Measurements from ENCODE around the gene PDGFC.

PDGFC gene

GRCh38 chr4:157004279-157005161 is 32.9 kb upstream of the PDGFC start:
- Histone ChIP-seq H3K27ac (ENCODE audit: low read length) (no peak overlapping the region), H3K9ac (ENCODE audit: low read depth, low read length) (no peak overlapping the region), H3K4me3 (ENCODE audit: low read length) (no peak overlapping the region), H3K4me1 (ENCODE audit: insufficient read depth, low read length) (no peaks in the 10 kb centered on the region; the same call in 1 of the 2 replicates), H3K9me3 (ENCODE audit: insufficient read depth, low read depth, low read length) (no peaks in the 10 kb centered on the region), H3K27me3 (ENCODE audit: insufficient read depth, low read length) (no peaks in the 10 kb centered on the region), H3K36me3 (ENCODE audit: insufficient read depth, low read depth, low read length) (no peaks in the 10 kb centered on the region)

DNA sequence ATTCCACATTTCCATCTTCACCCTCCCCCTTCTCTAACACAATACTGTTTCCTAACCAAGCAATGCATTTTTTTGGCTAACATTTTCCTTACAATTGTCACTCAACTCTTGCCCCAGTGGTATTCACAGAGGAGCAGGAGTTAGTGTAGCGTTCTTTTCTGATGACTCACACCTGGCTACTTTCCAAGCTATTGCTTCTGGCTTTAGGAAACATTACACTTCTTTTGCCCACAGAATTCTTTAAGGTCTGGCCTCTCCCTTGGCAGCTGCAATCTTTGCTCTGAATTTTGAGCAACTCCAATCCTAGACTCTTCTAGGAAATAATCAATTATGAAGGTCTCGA is 27.5 kb upstream of the PDGFC start:
- Histone ChIP-seq H3K4me3 (ENCODE audit: low read length) (no peak overlapping the region), H3K9me3 (ENCODE audit: insufficient read depth, low read depth, low read length) (peaks cover 11% of the 10 kb centered on the region), H3K9ac (ENCODE audit: low read depth, low read length) (no peak overlapping the region), H3K27me3 (ENCODE audit: insufficient read depth, low read length) (no peaks in the 10 kb centered on the region), H3K27ac (ENCODE audit: low read length) (no peak overlapping the region), H3K36me3 (ENCODE audit: insufficient read depth, low read depth, low read length) (no peaks in the 10 kb centered on the region), H3K4me1 (ENCODE audit: insufficient read depth, low read length) (peaks cover 4% of the 10 kb centered on the region; the same call in 1 of the 2 replicates)

DNA sequence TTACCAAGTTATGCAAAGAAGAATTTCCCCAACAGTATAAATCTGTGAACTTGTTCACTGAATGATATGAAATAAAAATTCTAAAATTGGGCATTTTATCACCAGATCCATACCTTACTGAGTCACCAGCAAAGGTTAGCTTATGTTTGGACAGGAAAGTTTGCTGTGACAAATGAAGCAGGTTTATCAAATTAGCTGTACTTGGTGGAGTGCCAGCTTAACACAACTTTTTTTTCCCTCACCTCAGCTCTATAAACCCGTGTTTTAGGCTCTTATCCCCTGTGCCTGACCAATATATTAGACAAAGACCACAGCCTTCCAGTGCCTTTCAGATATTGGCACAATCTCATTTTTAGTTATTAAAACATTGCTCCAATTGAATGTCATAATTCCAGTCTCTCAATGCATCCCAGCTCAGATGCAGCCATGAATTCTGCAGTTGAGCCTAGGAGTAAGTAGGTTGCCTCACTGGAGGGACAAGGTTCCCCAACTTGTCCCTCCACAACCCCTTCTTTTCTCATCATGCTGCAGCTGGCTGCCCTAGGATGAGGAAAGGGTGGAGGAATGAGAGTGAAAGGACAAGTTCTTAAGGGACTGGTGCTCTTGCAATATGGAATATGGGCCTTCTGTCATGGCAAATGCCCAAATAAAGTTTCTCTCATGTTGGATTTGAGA is 27.0 kb upstream of the PDGFC start:
- H3K36me3 ChIP-seq (ENCODE audit: insufficient read depth, low read depth, low read length): no peaks in the 10 kb centered on the region
- H3K27me3 ChIP-seq (ENCODE audit: insufficient read depth, low read length): no peaks in the 10 kb centered on the region
- H3K9me3 ChIP-seq (ENCODE audit: insufficient read depth, low read depth, low read length): peaks cover 11% of the 10 kb centered on the region
- no peak overlapping the region for H3K4me3 ChIP-seq (ENCODE audit: low read length)
- peaks cover 4% of the 10 kb centered on the region; the same call in 1 of the 2 replicates for H3K4me1 ChIP-seq (ENCODE audit: insufficient read depth, low read length)
- no peak overlapping the region for H3K27ac ChIP-seq (ENCODE audit: low read length)
- H3K9ac ChIP-seq (ENCODE audit: low read depth, low read length): no peak overlapping the region

DNA sequence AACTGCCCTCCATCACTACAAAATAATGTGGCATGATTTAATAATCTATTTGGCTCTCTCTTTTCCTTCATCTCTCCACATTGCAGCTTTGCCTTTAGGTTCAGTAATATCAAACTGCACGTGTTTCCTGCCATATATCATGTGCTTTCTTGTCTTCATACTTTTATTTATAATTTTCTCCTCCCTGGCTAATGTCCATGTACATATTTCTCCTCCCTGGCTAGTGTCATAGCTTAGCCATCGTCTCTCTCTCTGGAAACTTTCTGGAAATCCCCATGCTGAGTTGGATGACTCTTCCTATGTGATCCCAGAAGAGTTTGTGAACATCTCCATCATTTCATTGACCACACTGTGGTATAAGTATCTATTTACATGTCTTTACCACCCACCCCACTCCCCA is 21.3 kb upstream of the PDGFC start:
- no peak overlapping the region for H3K27ac ChIP-seq (ENCODE audit: low read length)

GRCh38 chr4:156991161-156991560 is 19.6 kb upstream of the PDGFC start:
- no peak overlapping the region for H3K27ac ChIP-seq (ENCODE audit: low read length)

More for the DNA sequence above, 21.3 kb upstream of the PDGFC start:
- no peaks in the 10 kb centered on the region for H3K4me1 ChIP-seq (ENCODE audit: insufficient read depth, low read length)
- H3K27me3 ChIP-seq (ENCODE audit: insufficient read depth, low read length): no peaks in the 10 kb centered on the region
- H3K9me3 ChIP-seq (ENCODE audit: insufficient read depth, low read depth, low read length): peaks cover 15% of the 10 kb centered on the region
- H3K4me3 ChIP-seq (ENCODE audit: low read length): no peak overlapping the region
- H3K9ac ChIP-seq (ENCODE audit: low read depth, low read length): no peak overlapping the region
- H3K36me3 ChIP-seq (ENCODE audit: insufficient read depth, low read depth, low read length): no peaks in the 10 kb centered on the region

DNA sequence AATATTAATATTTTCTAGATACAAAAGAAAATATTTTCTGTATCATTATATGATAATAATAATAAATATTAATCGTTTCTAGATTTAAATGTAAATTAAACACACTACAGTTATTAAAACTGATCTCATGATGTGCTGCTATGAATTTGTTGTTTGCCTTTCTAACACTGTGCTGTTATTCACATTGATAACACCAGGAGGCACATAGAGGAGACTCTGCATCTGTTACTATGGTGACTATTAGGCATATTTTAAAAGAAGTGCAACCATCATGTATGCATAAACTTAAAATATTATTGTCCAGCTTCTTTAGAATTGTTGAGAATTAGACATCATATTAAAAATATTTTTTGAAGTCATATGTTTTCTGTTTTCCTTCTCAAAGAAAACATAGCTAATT is 11.8 kb upstream of the PDGFC start:
- no peaks in the 10 kb centered on the region for H3K36me3 ChIP-seq (ENCODE audit: insufficient read depth, low read depth, low read length)
- no peaks in the 10 kb centered on the region for H3K27me3 ChIP-seq (ENCODE audit: insufficient read depth, low read length)
- no peak overlapping the region for H3K4me3 ChIP-seq (ENCODE audit: low read length)
- no peaks in the 10 kb centered on the region for H3K4me1 ChIP-seq (ENCODE audit: insufficient read depth, low read length)
- no peaks in the 10 kb centered on the region; the same call in 1 of the 2 replicates for H3K9me3 ChIP-seq (ENCODE audit: insufficient read depth, low read depth, low read length)
- no peak overlapping the region for H3K9ac ChIP-seq (ENCODE audit: low read depth, low read length)
- H3K27ac ChIP-seq (ENCODE audit: low read length): no peak overlapping the region

More at GRCh38 chr4:156991161-156991560, 19.6 kb upstream of the PDGFC start:
- Histone ChIP-seq H3K4me3 (ENCODE audit: low read length) (no peak overlapping the region), H3K27me3 (ENCODE audit: insufficient read depth, low read length) (no peaks in the 10 kb centered on the region), H3K36me3 (ENCODE audit: insufficient read depth, low read depth, low read length) (no peaks in the 10 kb centered on the region), H3K9ac (ENCODE audit: low read depth, low read length) (no peak overlapping the region), H3K4me1 (ENCODE audit: insufficient read depth, low read length) (no peaks in the 10 kb centered on the region), H3K9me3 (ENCODE audit: insufficient read depth, low read depth, low read length) (peaks cover 5% of the 10 kb centered on the region; the same call in 1 of the 2 replicates)

DNA sequence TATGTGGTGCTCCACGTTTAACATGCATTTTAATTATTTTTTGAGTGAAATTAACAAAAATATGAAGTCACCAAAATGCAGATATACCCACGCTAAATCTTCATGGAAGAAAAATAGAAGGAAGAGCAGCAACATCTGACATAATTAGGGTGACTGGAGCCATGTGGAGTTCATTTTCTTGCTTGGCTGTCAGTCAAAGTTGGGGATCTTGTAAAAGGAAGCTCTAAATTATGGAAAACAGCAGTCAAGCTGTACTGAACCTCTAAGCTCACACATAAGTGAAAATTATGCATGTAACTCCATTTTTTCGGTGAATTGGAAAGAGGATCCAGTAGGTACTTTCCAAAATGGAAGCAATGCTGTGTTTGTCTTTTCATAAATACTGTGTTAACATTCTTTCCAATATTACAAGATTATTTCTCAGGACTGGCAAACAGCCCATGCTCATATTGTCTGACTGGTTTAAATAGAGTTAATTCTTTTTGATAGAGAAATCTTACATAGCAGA is 9.7 kb upstream of the PDGFC start:
- Histone ChIP-seq H3K4me3 (ENCODE audit: low read length) (no peak overlapping the region), H3K4me1 (ENCODE audit: insufficient read depth, low read length) (peaks cover 10% of the 10 kb centered on the region), H3K27ac (ENCODE audit: low read length) (no peak overlapping the region), H3K27me3 (ENCODE audit: insufficient read depth, low read length) (no peaks in the 10 kb centered on the region), H3K9me3 (ENCODE audit: insufficient read depth, low read depth, low read length) (no peaks in the 10 kb centered on the region), H3K9ac (ENCODE audit: low read depth, low read length) (no peak overlapping the region), H3K36me3 (ENCODE audit: insufficient read depth, low read depth, low read length) (no peaks in the 10 kb centered on the region)

DNA sequence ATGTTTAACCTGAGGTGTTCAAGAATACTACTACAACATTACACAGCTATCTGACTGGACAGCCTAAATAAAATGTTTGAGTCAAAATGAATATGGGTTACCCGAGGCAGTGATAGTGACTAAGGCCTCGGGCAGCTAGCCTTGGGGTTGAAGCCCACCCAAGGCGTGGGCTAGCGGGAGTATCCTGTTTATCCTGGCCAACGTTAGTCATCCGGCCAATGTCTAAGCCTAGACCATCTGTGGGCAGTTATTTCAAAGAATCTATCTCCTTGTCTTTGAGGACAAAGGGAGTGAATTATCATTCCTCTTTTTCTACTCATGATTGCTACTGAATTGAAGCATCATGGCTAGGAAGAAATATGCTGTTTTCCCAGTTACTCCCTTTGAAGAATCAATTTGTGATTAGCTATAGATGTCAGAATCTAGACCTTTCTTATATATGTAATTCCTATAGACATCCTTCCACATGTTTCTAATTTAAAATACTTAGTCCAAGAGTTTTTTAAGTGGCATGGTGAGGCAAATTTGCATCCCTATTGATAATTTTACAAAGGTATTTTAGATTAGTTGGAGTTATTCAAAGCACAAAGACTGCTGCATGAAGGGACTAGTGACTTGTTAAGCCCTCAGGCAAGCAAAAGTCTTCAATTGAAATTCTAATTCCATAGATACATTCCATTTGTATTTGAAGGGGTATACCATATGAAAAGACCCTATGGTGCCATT is 6.0 kb upstream of the PDGFC start:
- peaks cover 8% of the 10 kb centered on the region; the same call in 1 of the 2 replicates for H3K27me3 ChIP-seq (ENCODE audit: insufficient read depth, low read length)
- no peak overlapping the region for H3K4me3 ChIP-seq (ENCODE audit: low read length)
- H3K36me3 ChIP-seq (ENCODE audit: insufficient read depth, low read depth, low read length): no peaks in the 10 kb centered on the region
- peaks cover 15% of the 10 kb centered on the region for H3K4me1 ChIP-seq (ENCODE audit: insufficient read depth, low read length)
- H3K9ac ChIP-seq (ENCODE audit: low read depth, low read length): no peak overlapping the region
- no peak overlapping the region for H3K27ac ChIP-seq (ENCODE audit: low read length)
- H3K9me3 ChIP-seq (ENCODE audit: insufficient read depth, low read depth, low read length): no peaks in the 10 kb centered on the region

GRCh38 chr4:156976147-156976546 is 4.5 kb upstream of the PDGFC start:
- no peaks in the 10 kb centered on the region for H3K36me3 ChIP-seq (ENCODE audit: insufficient read depth, low read depth, low read length)
- H3K4me3 ChIP-seq (ENCODE audit: low read length): no peak overlapping the region
- H3K27me3 ChIP-seq (ENCODE audit: insufficient read depth, low read length): peaks cover 14% of the 10 kb centered on the region; the same call in 1 of the 2 replicates
- H3K9me3 ChIP-seq (ENCODE audit: insufficient read depth, low read depth, low read length): no peaks in the 10 kb centered on the region
- no peak overlapping the region for H3K27ac ChIP-seq (ENCODE audit: low read length)
- peaks cover 17% of the 10 kb centered on the region for H3K4me1 ChIP-seq (ENCODE audit: insufficient read depth, low read length)
- H3K9ac ChIP-seq (ENCODE audit: low read depth, low read length): no peak overlapping the region

DNA sequence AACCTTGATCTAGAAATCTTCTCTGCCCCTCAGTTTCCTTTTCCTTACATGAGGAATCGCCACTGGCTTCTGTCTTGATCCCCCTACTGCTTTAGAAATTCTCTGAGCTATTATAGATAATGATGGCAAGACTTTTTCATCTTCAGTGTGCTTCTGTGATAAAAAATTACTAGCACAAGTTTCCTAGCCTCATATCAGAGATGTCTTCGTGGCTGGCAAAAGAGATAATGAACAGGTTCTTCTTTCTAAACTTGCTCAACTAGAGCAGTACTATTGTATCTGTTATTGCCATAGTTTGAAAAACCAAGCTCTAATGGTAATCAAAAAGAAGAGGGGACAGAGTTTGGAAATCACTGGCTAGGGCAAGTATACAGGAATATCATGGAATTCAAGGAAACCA is 4.1 kb upstream of the PDGFC start:
- Histone ChIP-seq H3K36me3 (ENCODE audit: insufficient read depth, low read depth, low read length) (no peaks in the 10 kb centered on the region), H3K27me3 (ENCODE audit: insufficient read depth, low read length) (peaks cover 17% of the 10 kb centered on the region; the same call in 1 of the 2 replicates), H3K4me3 (ENCODE audit: low read length) (no peak overlapping the region), H3K27ac (ENCODE audit: low read length) (no peak overlapping the region), H3K9ac (ENCODE audit: low read depth, low read length) (no peak overlapping the region), H3K4me1 (ENCODE audit: insufficient read depth, low read length) (peaks cover 17% of the 10 kb centered on the region), H3K9me3 (ENCODE audit: insufficient read depth, low read depth, low read length) (no peaks in the 10 kb centered on the region)

- Histone ChIP-seq H3K4me3 (ENCODE audit: low read length) (no peak overlapping the region), H3K9me3 (ENCODE audit: insufficient read depth, low read depth, low read length) (no peaks in the 10 kb centered on the region), H3K9ac (ENCODE audit: low read depth, low read length) (no peak overlapping the region), H3K27me3 (ENCODE audit: insufficient read depth, low read length) (peaks cover 31% of the 10 kb centered on the region), H3K36me3 (ENCODE audit: insufficient read depth, low read depth, low read length) (no peaks in the 10 kb centered on the region), H3K27ac (ENCODE audit: low read length) (no peak overlapping the region), H3K4me1 (ENCODE audit: insufficient read depth, low read length) (peaks cover 23% of the 10 kb centered on the region)
Measured at GRCh38 chr4:156974264-156974663, 2.7 kb upstream of the PDGFC start.

All from iPS-20b (cell line).